GM18858 (cell line): Measurements from ENCODE around the gene FAM219B.
A peak's percentile ranks its signal among the peaks of the same experiment; 100 is the strongest.
"Not testable (repeated sequence)": the region's sequence is repeated elsewhere in the genome, so short reads cannot be mapped to it uniquely, and the experiment has no call there.

Experiments
- ATAC-seq: cut with Tn5 transposase; IDR thresholded peaks from one replicate; pipeline ENCODE4 v1.9.1; 2021; ENCODE audit not compliant: unreplicated experiment

The FAM219B gene

DNA sequence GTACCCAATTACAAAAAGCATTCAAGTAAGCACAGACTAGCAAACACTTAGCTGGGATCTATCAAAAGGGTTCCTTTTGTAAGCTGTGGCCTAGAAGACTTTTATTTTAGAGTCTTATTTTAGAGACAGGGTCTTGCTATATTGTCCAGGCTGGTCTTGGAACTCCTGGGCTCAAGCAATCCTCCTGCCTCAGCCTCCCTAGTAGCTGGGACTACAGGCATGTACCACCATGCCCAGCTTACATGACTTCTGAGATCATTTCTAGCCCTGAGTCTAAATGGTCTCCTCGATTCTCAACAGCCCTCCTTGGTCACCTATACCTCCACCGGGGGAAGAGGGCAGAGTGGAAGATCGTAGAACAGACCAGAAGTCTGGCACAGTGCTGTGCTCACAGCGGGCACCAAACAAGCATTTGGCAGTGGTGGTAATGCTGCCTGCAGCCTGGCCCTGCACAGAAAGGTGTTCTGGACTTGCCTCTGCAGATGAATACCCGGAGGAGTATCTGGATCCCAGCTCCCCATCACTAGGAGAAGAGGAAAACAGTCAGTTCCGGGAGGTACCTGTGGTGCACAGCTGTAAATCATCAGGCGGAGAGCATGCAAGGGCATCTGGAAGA lies 2.4 kb downstream of the FAM219B start:
- no peak for ATAC-seq

DNA sequence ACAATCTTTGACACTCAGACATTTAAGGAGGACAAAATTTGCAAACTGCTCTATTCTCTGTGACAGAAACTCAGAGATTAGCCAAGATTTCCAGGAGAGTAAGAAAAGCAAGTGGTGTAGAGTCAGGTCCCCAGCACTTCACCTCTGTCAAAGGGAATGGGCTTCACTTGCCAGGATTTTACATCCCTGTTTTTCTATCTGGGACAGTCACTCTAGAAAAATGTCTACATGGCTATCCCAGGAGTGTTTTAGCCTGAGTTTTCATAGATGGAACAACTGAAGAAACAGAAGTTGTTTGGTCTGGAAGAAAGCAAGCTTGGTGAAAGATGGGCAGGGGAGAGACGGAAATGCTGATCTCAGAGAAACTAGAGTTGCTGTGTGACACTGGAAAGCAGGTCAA lies 3.0 kb downstream of the FAM219B start:
- no peak for ATAC-seq

GRCh38 chr15:74902295-74903075 lies 4.2 kb downstream of the FAM219B start:
- ATAC-seq, result no peak

DNA sequence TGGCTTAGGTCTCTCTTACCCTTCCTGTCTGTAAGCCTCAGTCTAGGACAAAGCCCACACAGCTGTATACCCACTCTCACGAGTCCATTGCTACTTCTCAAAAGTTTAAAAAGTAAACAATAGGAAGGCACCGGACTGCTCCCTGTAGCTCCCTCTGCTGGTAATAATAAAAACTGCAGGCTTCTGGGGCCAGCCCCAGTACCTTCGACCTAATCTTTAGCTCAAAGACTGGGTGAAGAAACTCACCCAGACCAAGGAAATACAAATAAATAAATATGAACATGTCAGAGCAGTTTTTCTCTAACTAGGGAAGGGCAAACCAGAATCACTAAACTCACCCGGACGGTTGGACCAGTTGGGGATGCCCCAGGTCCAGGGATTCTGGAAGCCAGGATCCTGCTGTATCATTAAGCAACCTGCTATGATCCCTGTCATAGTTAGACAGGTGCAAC lies 5.0 kb downstream of the FAM219B start:
- ATAC-seq, result no peak

- ATAC-seq, result no peak
Observed at GRCh38 chr15:74897300-74897701, 9.3 kb downstream of the FAM219B start.

DNA sequence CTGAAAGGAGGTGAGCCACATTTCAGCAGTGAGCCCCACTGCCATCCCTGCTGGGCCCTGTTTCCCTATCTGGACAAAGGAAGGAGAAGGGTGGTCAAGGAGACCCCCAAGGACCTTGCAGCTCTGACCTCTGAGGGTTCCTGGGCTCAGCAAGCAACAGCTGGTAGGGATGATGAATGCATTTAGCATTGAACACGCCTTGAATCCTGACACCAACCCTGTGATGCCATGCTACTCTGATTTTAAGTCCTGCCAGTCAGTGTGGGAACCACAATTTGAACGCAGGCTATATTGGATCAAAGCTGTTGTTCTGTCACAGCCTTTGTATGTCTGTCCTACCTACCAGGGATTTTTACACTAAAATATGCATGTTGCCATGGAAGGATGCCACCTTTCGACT lies 10.3 kb downstream of the FAM219B start:
- ATAC-seq, result no peak

DNA sequence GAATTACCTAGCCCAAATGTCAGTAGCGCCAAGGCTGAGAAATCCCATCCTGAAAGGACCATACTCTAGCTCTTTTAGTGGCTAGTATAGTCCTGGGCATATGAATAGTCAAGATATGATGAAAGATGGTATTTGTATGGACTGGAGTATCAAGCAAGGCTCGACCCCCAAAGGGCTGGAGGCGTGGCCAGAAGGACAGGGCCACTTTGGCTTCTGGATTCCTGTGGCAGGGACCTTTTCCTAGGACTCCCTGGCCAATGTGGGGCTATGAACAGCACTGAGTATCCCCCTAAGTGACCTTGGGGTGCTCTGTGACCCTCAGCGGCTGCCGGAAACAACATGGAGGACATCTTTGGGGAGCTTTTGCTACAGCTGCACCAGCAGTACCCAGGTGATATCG lies 10.8 kb downstream of the FAM219B start:
- no peak for ATAC-seq

DNA sequence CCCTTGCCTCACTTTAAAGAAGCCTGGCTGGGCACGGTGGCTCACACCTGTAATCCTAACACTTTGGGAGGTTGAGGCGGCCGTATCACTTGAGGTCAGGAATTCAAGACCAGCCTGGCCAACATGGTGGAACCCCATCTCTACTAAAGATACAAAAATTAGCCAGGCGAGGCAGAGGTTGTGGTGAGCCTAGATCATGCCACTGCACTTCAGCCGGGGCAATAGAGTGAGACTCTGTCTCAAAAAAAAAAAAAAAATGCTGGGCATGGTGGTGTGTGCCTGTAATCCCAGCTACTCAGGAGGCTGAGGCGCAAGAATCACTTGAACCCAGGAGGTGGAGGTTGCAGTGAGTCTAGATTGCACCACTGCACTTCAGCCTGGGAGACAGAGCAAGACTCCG lies 12.3 kb downstream of the FAM219B start:
- not testable (repeated sequence) for ATAC-seq

DNA sequence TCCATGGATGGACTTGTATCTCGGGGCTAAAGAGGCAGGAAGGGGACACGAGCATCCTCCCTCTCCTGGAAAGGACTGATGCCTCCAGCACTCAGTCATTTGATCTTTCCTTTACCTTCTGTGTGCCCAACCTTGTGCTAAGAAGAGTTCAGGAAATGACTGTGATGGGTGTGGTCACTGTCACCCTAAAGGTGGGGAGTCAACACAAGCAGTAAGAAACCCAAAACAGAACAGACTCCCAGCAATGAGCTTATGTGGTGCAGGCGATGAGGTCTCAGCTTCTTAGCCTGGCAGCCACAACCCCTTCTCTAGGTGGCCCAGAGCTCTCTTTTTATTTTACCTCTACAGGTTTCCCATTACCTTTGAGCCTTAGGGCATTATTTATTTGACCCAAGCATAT lies 13.0 kb downstream of the FAM219B start:
- no peak for ATAC-seq

DNA sequence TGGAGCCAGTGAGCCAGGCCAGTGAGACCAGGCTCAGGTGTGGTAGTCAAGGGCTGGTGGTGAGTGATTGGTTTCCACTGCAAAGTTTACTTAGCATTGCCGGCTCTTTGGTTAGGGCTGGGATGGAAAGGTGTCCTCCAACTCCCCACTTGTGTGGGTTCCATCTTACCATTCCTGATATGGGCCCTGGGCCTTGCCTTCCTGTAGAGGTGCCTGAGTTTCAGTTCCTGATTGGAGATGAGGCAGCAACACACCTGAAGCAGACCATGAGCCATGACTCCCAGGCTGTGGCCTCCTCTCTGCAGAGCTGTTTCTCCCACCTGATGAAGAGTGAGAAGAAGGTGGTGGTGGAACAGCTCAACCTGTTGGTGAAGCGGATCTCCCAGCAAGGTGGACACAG lies 13.7 kb downstream of the FAM219B start:
- ATAC-seq, result no peak

GRCh38 chr15:74892313-74892712 lies 14.3 kb downstream of the FAM219B start:
- ATAC-seq, result no peak

GRCh38 chr15:74891469-74891868 lies 15.2 kb downstream of the FAM219B start:
- no peak for ATAC-seq

DNA sequence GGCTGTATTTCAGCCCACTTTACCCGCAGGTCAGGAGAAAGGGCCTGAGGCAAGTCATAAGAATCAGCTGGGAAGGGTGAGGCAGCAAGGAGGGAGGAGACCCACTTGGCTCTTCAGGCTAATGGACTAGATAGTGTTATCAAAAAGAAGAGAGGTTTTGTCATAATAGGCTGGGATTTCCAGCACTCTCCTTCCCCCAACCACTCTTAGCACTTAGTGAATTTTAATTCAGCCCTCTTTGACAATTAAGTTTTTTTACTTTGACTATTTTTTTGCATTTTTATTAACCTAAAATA lies 16.0 kb downstream of the FAM219B start:
- ATAC-seq, result no peak

DNA sequence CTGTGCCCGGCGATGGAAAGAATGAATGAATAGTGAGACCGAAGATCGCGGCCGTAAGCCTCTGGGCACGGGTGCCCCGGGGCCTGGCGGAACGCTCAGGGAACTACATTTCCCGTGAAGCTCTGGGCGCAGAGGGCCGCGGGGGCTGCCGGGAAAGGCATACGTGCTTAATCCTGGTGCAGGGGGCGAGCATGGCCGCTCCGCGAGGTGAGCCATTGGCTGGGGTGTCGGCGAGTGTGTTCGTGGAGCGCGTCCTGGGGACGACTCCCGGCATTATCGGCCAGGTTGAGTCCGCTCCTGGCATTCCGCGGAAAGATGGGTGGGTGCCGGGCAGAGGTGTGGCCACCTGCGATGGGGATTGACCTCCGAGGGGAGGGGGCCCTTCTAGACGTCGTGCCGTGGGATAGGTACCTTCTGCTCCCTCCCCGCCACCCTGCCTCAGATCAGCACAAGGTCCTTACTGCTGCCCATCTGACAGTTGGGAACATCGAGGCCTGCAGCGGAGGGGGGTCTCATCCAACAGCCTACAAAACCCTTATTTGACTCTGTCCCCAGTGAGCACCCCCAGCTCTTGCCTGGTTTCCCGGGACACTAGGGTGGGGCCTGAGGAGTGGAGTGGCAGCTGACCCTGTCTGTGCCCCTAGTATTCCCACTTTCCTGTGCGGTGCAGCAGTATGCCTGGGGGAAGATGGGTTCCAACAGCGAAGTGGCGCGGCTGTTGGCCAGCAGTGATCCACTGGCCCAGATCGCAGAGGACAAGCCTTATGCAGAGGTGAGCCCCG lies 16.6 kb downstream of the FAM219B start, which contains the start of gene MPI:
Gene MPI, plus strand, starts transcription at position 160 of the 782 bp plus-strand sequence. Its CDS starts 32 bp downstream, at position 192.
- peak; percentile 80 for ATAC-seq

- no peak for ATAC-seq
Observed at GRCh38 chr15:74889390-74889882, 17.2 kb downstream of the FAM219B start.

GRCh38 chr15:74888716-74889115 lies 17.9 kb downstream of the FAM219B start:
- ATAC-seq, result no peak

DNA sequence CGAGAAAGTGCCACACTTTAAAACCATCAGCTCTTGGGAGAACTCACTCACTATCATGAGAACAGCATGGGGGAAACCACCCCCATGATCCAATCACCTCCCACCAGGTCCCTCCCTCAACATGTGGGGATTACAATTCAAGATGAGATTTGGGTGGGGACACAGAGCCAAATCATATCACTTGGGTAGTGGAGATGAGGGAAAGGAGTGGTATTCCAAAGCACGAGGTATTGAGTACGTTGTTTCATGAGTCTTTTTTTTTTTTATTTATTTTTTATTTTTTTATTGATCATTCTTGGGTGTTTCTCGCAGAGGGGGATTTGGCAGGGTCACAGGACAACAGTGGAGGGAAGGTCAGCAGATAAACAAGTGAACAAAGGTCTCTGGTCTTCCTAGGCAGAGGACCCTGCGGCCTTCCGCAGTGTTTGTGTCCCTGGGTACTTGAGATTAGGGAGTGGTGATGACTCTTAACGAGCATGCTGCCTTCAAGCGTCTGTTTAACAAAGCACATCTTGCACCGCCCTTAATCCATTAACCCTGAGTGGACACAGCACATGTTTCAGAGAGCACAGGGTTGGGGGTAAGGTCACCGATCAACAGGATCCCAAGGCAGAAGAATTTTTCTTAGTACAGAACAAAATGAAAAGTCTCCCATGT lies 19.0 kb downstream of the FAM219B start:
- not testable (repeated sequence) for ATAC-seq

DNA sequence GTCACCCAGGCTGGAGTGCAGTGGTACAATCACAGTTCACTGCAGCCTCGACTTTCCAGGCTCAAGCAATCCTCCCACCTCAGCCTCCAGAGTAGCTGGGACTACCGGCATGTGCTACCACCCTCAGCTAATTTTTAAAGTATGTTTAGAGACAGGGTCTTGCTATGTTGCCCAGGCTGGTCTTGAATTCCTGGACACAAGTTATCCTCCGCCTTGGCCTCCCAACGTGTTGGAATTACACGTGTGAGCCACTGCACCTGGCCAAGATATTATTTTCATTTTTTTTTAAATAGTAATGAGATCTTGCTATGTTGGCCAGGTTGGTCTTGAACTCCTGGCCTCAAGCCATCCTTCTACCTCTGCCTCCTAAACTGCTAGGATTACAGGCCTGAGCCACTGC lies 21.2 kb downstream of the FAM219B start:
- ATAC-seq, result no peak

DNA sequence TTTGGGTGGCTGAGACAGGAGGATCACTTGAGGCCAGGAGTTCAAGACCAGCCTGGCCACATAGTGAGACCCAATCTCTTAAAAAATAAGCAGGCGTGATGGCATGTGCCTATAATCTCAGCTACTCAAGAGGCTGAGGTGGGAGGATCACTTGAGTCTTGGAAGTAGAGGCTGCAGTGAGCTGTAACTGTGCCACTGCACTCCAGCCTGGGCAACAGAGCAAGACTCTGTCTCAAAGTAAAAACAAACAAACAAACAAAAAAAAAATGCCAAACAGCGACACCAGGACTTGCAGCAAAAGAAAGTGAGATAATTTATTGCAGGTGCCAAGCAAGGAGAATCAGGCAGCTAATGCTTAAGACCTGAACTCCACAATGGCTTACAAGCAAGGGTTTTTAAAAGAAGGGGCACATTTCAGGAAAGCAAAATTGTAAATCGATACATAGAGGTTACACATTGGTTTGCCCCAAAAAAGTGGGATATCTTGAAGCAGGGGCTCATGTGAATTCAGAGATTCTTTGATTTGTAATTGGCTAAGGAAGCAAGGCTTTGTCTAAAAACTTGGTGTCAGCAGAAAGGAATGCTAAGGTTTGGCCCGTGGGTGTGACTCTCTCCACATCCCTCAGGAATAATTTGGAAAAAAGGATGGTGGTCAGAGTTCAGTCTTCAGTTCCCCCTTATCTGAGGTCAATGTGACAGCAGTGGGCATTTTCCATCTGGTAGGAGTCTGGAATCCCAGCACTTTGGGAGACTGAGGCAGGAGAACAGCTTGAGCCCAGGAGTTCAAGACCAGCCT lies 22.0 kb downstream of the FAM219B start:
- no peak for ATAC-seq

DNA sequence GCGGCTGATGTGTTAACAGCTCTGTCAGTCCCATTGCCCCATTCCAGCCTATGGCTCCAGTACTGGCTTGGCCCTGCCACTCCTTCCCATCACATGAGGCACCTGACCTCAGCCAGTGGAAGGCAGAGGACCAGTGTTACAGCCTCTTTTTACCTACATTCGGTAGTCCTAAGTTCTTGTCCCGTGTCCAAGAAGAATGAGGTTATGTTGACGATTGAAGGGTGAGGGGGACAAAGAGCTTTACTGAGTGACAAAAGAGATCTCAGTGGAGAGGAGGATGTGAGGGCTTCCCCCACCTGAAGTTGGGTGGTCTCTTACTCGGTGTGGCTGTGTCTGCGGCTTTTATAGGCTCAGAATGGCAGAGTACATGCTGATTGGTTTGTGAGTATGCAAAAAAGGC lies 24.1 kb downstream of the FAM219B start:
- no peak for ATAC-seq
